Neuronal stem cell (in vitro differentiated cells): ENCODE measurements around the gene ADISSP.
A peak's percentile ranks its signal among the peaks of the same experiment; 100 is the strongest.

Experiments used
- DNase-seq: peaks from one replicate; pipeline ENCODE4 v3.0.0-alpha.2; 2013; ENCODE audit warnings: low spot score
- H2AFZ ChIP-seq: one replicate; pipeline ENCODE4 v1.6.1; 2013; ENCODE audit warnings: mild to moderate bottlenecking, low read length, inconsistent platforms
- H2AK5ac ChIP-seq: 2 replicates; pipeline ENCODE4 v1.6.1; 2013; ENCODE audit warnings: low read depth, mild to moderate bottlenecking, inconsistent platforms, low read length, moderate library complexity, mixed read lengths
- H2BK120ac ChIP-seq: 2 replicates; pipeline ENCODE4 v1.6.1; 2013; ENCODE audit warnings: low read depth, mild to moderate bottlenecking, inconsistent platforms, low read length, moderate library complexity, mixed read lengths
- H2BK12ac ChIP-seq: one replicate; pipeline ENCODE4 v1.6.1; 2013; ENCODE audit warnings: low read length, inconsistent platforms
- H2BK15ac ChIP-seq: 2 replicates; pipeline ENCODE4 v1.6.1; 2013; ENCODE audit warnings: mild to moderate bottlenecking, low read length, inconsistent platforms, mixed read lengths
- H2BK5ac ChIP-seq: one replicate; pipeline ENCODE4 v1.6.1; 2013; ENCODE audit warnings: inconsistent platforms, mild to moderate bottlenecking, low read length, moderate library complexity
- H3K14ac ChIP-seq: one replicate; pipeline ENCODE4 v1.6.1; 2013; ENCODE audit warnings: low read length, inconsistent platforms
- H3K18ac ChIP-seq: 2 replicates; pipeline ENCODE4 v1.6.1; 2013; ENCODE audit warnings: low read length, inconsistent platforms
- H3K23ac ChIP-seq: 2 replicates; pipeline ENCODE4 v1.6.1; 2013; ENCODE audit warnings: low read depth, mild to moderate bottlenecking, mixed read lengths, low read length, inconsistent platforms; ENCODE audit not compliant: poor library complexity
- H3K27ac ChIP-seq: replicated peaks from 3 replicates; pipeline ENCODE4 v1.5.1; 2013; ENCODE audit warnings: low read length, inconsistent platforms
- H3K27me3 ChIP-seq, 3 experiments: 2 replicates each; pipeline ENCODE4 v1.6.1; 2013; ENCODE audit warnings: low read length in 3 of 3, mild to moderate bottlenecking in 2 of 3, inconsistent platforms in 1 of 3, low read depth in 1 of 3, mixed read lengths in 1 of 3, moderate library complexity in 1 of 3; ENCODE audit not compliant: control insufficient read depth in 3 of 3, insufficient read depth in 3 of 3
- H3K36me3 ChIP-seq, 2 donors: replicated peaks in 1 of 2; 2 replicates each; pipeline ENCODE4 v1.6.1; 2013; ENCODE audit warnings: low read length in 2 of 2; ENCODE audit not compliant: control insufficient read depth in 2 of 2, insufficient read depth in 2 of 2
- H3K4ac ChIP-seq: 2 replicates; pipeline ENCODE4 v1.6.1; 2013; ENCODE audit warnings: inconsistent platforms, mild to moderate bottlenecking, low read length, moderate library complexity
- H3K4me1 ChIP-seq, 2 donors: 1 replicate in 1 of 2; 2 replicates in 1 of 2; pipeline ENCODE4 v1.6.1; 2013; ENCODE audit warnings: low read length in 2 of 2, low read depth in 1 of 2; ENCODE audit not compliant: control insufficient read depth in 2 of 2, insufficient read depth in 1 of 2
- H3K4me2 ChIP-seq: one replicate; pipeline ENCODE4 v1.6.1; 2013; ENCODE audit warnings: mild to moderate bottlenecking, low read length, inconsistent platforms; ENCODE audit not compliant: insufficient read depth, poor library complexity, severe bottlenecking
- H3K4me3 ChIP-seq, 2 donors: 2 replicates each; pipeline ENCODE4 v1.5.1; 2013; ENCODE audit warnings: low read length in 2 of 2, mild to moderate bottlenecking in 2 of 2, inconsistent platforms in 1 of 2, moderate library complexity in 1 of 2
- H3K79me1 ChIP-seq: one replicate; pipeline ENCODE4 v1.6.1; 2013; ENCODE audit warnings: low read depth, mild to moderate bottlenecking, inconsistent platforms, low read length, moderate library complexity
- H3K9ac ChIP-seq: one replicate; pipeline ENCODE4 v1.6.1; 2013; ENCODE audit warnings: mild to moderate bottlenecking, low read depth, low read length, inconsistent platforms; ENCODE audit not compliant: poor library complexity
- H3K9me3 ChIP-seq, 2 donors: replicated peaks in 1 of 2; 2 replicates each; pipeline versions ENCODE3 to v1.6.1; 2013; ENCODE audit warnings: low read length in 2 of 2, mild to moderate bottlenecking in 2 of 2, inconsistent platforms in 1 of 2, low read depth in 1 of 2, mixed read lengths in 1 of 2, moderate library complexity in 1 of 2; ENCODE audit not compliant: control insufficient read depth in 2 of 2, insufficient read depth in 1 of 2
- H4K8ac ChIP-seq: one replicate; pipeline ENCODE4 v1.6.1; 2013; ENCODE audit warnings: low read depth, mild to moderate bottlenecking, inconsistent platforms, low read length, moderate library complexity
- H4K91ac ChIP-seq: one replicate; pipeline ENCODE4 v1.6.1; 2013; ENCODE audit warnings: low read length, low read depth, mild to moderate bottlenecking, inconsistent platforms; ENCODE audit not compliant: poor library complexity
- WGBS, 2 donors: extraction: QIAGEN DNeasy Blood & Tissue Kit; methylation state at CpG; one replicate each; pipeline ENCODE4 v1.1.7; 2013; ENCODE audit warnings: missing lambda C conversion rate in 2 of 2, mixed read lengths in 1 of 2; ENCODE audit not compliant: insufficient read length in 2 of 2, insufficient replicate concordance in 1 of 2; ENCODE audit errors: extremely low coverage in 2 of 2; 5-methylcytosine and 5-hydroxymethylcytosine counted together

The ADISSP gene

GRCh38 chr20:3706774-3707507 lies 60.6 kb downstream of the ADISSP start:
- Histone ChIP-seq H3K27me3 (no peaks in the 10 kb centered on the region), H2BK15ac (no peak overlapping the region), H3K4ac (no peak overlapping the region), H3K18ac (no peak overlapping the region), H2AFZ (no peak overlapping the region), H3K9ac (no peak overlapping the region), H2BK5ac (no peak overlapping the region), H3K36me3 (no peaks in the 10 kb centered on the region), H3K4me1 (no peaks in the 10 kb centered on the region), H3K4me3 (no peak overlapping the region), H3K23ac (peak overlapping the region; percentile 10), H3K4me2 (no peak overlapping the region), H3K14ac (no peak overlapping the region), H2BK120ac (no peak overlapping the region), H3K27ac (no peak overlapping the region), H3K79me1 (no peaks in the 10 kb centered on the region), H2BK12ac (no peak overlapping the region), H2AK5ac (no peak overlapping the region), H4K8ac (no peak overlapping the region), H4K91ac (no peak overlapping the region), H3K9me3 (no peaks in the 10 kb centered on the region)
- WGBS, 2 donors: no CpG with 5 or more reads among the region's 10 CpGs
- DNase-seq: no peak

GRCh38 chr20:3705970-3706739 lies 61.4 kb downstream of the ADISSP start:
- H3K4ac ChIP-seq: no peak overlapping the region
- peak overlapping the region; percentile 53 for H2BK12ac ChIP-seq
- H3K4me1 ChIP-seq: no peaks in the 10 kb centered on the region
- no peak for DNase-seq
- H3K4me3 ChIP-seq: no peak overlapping the region
- no peak overlapping the region for H2AK5ac ChIP-seq
- no peak overlapping the region for H4K91ac ChIP-seq
- peak overlapping the region; percentile 50 for H3K9ac ChIP-seq
- no peaks in the 10 kb centered on the region for H3K27me3 ChIP-seq
- H2BK120ac ChIP-seq: peak overlapping the region; percentile 49
- H3K4me2 ChIP-seq: no peak overlapping the region
- peak overlapping the region; percentile 6 for H3K14ac ChIP-seq
- no CpG with 5 or more reads among the region's 31 CpGs for WGBS, 2 donors
- H3K79me1 ChIP-seq: no peaks in the 10 kb centered on the region
- no peak overlapping the region for H2AFZ ChIP-seq
- no peak overlapping the region for H4K8ac ChIP-seq
- H3K36me3 ChIP-seq: no peaks in the 10 kb centered on the region
- no peaks in the 10 kb centered on the region for H3K9me3 ChIP-seq
- no peak overlapping the region for H3K27ac ChIP-seq
- H2BK15ac ChIP-seq: no peak overlapping the region
- H3K18ac ChIP-seq: peak overlapping the region; percentile 89
- no peak overlapping the region for H2BK5ac ChIP-seq
- peak overlapping the region; percentile 47 for H3K23ac ChIP-seq

- Histone ChIP-seq H4K8ac (no peak overlapping the region), H3K36me3 (no peaks in the 10 kb centered on the region), H2AFZ (no peak overlapping the region), H3K27me3 (no peaks in the 10 kb centered on the region), H3K4me3 (no peak overlapping the region), H3K23ac (no peak overlapping the region), H3K18ac (peak overlapping the region; percentile 89), H2BK12ac (peak overlapping the region; percentile 53), H2AK5ac (no peak overlapping the region), H3K9me3 (no peaks in the 10 kb centered on the region), H2BK5ac (no peak overlapping the region), H2BK120ac (peak overlapping the region; percentile 49), H3K4ac (no peak overlapping the region), H3K79me1 (no peaks in the 10 kb centered on the region), H2BK15ac (no peak overlapping the region), H3K4me1 (no peaks in the 10 kb centered on the region), H3K4me2 (no peak overlapping the region), H3K9ac (peak overlapping the region; percentile 50), H3K14ac (no peak overlapping the region), H4K91ac (no peak overlapping the region), H3K27ac (no peak overlapping the region)
- WGBS, 2 donors: no CpG with 5 or more reads among the region's 14 CpGs
- no peak for DNase-seq
These were observed 62.0 kb downstream of the ADISSP start for GRCh38 chr20:3705491-3705969.

GRCh38 chr20:3704087-3704486 lies 63.5 kb downstream of the ADISSP start:
- H3K9me3 ChIP-seq: no peaks in the 10 kb centered on the region
- no peak overlapping the region for H3K9ac ChIP-seq
- H3K23ac ChIP-seq: no peak overlapping the region
- H3K27ac ChIP-seq: no peak overlapping the region
- H3K4me2 ChIP-seq: no peak overlapping the region
- no peak overlapping the region for H2BK5ac ChIP-seq
- no peak overlapping the region for H2BK120ac ChIP-seq
- H4K91ac ChIP-seq: no peak overlapping the region
- no peak overlapping the region for H4K8ac ChIP-seq
- H3K79me1 ChIP-seq: no peaks in the 10 kb centered on the region
- H2AFZ ChIP-seq: no peak overlapping the region
- WGBS, 2 donors: no CpG with 5 or more reads among the region's 5 CpGs
- DNase-seq: no peak
- H2BK12ac ChIP-seq: no peak overlapping the region
- H2AK5ac ChIP-seq: no peak overlapping the region
- H3K14ac ChIP-seq: no peak overlapping the region
- no peaks in the 10 kb centered on the region for H3K27me3 ChIP-seq
- H3K36me3 ChIP-seq: no peaks in the 10 kb centered on the region
- H2BK15ac ChIP-seq: no peak overlapping the region
- no peaks in the 10 kb centered on the region for H3K4me1 ChIP-seq
- H3K18ac ChIP-seq: no peak overlapping the region
- H3K4me3 ChIP-seq: no peak overlapping the region
- no peak overlapping the region for H3K4ac ChIP-seq
